ENCODE results near the gene TBC1D5. TPM values are rescaled to one million over a fixed set of nuclear protein-coding genes. Genes with fewer than 3 reads are reported as not detected.
"Not testable (repeated sequence)": the region's sequence is repeated elsewhere in the genome, so short reads cannot be mapped to it uniquely, and the experiment has no call there.

TBC1D5 gene
- total RNA-seq, 1 experiment from 2014 or later: 43.3 TPM

DNA sequence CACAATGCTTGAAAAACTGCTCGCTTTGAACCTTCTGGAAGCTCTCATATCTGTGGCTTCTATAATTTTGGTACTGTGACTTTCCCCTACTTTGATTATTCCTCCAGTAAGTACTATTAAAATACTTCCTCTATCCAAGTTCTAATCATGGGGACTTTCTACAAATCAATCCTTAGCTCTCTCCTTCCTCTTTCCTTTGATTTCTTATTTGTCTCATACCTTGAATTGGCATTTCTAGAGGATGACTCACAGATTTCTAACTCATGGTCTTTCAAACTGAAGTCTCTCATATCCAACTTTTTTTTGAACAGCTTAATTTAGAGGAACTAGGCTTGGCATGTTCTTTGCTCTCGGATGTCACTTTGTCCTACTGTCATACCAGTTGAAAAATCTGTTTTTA lies 241.8 kb downstream of the TBC1D5 start:
- no TSS peak for BruUV-seq (replicated peaks)
- Mint-ChIP-seq H3K27me3 (ENCODE audit: insufficient read depth, unreplicated experiment) (no peaks in the 10 kb centered on the region), H3K9me3 (ENCODE audit: unreplicated experiment) (no peaks in the 10 kb centered on the region), H3K36me3 (ENCODE audit: insufficient read depth, unreplicated experiment) (no peaks in the 10 kb centered on the region), H3K4me1 (ENCODE audit: insufficient read depth, unreplicated experiment) (peaks cover 5% of the 10 kb centered on the region), H3K27ac (ENCODE audit: low read depth, unreplicated experiment) (no peak overlapping the region), H3K4me3 (ENCODE audit: unreplicated experiment) (no peak overlapping the region)
- peak; percentile 6 for DNase-seq (ENCODE audit: unreplicated experiment)
- TF ChIP-seq, protein P1, sequence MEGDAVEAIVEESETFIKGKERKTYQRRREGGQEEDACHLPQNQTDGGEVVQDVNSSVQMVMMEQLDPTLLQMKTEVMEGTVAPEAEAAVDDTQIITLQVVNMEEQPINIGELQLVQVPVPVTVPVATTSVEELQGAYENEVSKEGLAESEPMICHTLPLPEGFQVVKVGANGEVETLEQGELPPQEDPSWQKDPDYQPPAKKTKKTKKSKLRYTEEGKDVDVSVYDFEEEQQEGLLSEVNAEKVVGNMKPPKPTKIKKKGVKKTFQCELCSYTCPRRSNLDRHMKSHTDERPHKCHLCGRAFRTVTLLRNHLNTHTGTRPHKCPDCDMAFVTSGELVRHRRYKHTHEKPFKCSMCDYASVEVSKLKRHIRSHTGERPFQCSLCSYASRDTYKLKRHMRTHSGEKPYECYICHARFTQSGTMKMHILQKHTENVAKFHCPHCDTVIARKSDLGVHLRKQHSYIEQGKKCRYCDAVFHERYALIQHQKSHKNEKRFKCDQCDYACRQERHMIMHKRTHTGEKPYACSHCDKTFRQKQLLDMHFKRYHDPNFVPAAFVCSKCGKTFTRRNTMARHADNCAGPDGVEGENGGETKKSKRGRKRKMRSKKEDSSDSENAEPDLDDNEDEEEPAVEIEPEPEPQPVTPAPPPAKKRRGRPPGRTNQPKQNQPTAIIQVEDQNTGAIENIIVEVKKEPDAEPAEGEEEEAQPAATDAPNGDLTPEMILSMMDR (IDR thresholded peaks at IDR 0.05; ENCODE audit: unreplicated experiment): no peak
- CTCF ChIA-PET: interaction anchor here (0.6 kb wide), 1 partner anchor 324 kb away, joined by 4 read pairs; no protein-coding TSS in a partner anchor
- POLR2A ChIA-PET: interaction anchor here (0.7 to 1.1 kb wide), 3 partner anchors 8 to 817 kb away, joined by 3 read pairs; no protein-coding TSS in a partner anchor
- intact Hi-C loops (cut with micrococcal nuclease): no loop called here

DNA sequence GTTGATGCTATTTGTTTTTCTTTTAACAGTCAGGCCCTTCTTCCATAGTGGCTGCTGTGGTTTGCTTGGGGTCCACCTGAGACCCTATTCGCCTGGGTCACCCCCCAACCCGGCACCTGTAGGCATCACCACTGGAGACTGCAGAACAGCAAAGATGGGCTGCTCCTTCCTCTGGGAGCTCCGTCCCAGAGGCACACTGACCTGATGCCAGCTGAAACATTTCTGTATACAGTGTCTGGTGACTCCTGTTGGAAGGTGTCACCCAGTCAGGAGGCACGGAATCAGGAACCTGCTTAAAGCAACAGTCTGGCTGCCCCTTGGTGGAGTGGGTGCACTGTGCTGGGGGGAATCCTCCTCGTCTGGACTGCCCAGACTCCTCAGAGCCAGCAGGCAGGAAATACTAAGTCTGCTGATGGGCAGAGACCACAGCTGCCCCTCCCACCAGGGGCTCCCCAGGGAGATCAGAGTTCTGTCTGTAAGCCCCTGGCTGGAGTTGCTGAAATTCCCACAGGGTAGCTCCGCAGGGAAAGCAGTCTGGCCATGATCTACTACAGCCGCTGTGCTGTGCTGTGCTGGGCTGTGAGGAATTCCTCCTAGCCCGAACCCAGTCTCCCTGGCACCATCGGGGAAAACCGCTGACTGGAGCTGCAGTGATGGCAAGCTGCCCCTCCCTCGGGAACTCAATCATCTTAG lies 248.2 kb downstream of the TBC1D5 start:
- Mint-ChIP-seq H3K27me3 (ENCODE audit: insufficient read depth, unreplicated experiment) (no peaks in the 10 kb centered on the region), H3K27ac (ENCODE audit: low read depth, unreplicated experiment) (no peak overlapping the region), H3K4me3 (ENCODE audit: unreplicated experiment) (no peak overlapping the region), H3K36me3 (ENCODE audit: insufficient read depth, unreplicated experiment) (peaks cover 5% of the 10 kb centered on the region), H3K4me1 (ENCODE audit: insufficient read depth, unreplicated experiment) (peaks cover 16% of the 10 kb centered on the region), H3K9me3 (ENCODE audit: unreplicated experiment) (no peaks in the 10 kb centered on the region)
- TF ChIP-seq, protein P1 (IDR thresholded peaks at IDR 0.05; ENCODE audit: unreplicated experiment): no peak
- intact Hi-C loops (cut with micrococcal nuclease): no loop called here
- no peak for DNase-seq (ENCODE audit: unreplicated experiment)
- POLR2A ChIA-PET: no interaction called here
- CTCF ChIA-PET: interaction anchor here (0.6 kb wide), 2 partner anchors 132 to 233 kb away, joined by 3 read pairs; no protein-coding TSS in a partner anchor
- BruUV-seq (replicated peaks): no TSS peak

DNA sequence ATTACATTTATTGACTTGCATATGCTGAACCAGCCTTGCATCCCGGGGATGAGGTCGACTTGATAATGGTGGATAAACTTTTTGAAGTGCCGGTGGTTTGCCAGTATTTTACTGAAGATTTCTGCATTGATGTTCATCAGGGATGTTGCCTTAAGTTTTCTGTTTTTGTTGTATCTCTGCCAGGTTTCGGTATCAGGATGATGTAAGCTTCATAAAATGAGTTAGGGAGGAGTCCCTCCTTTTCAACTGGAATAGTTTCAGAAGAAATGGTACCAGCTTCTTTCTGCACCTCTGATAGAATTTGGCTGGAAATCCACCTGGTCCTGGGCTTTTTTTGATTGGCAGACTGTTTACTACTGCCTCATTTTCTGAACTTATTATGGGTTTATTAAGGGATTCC lies 250.8 kb downstream of the TBC1D5 start:
- peak; percentile 70 for DNase-seq (ENCODE audit: unreplicated experiment)
- Mint-ChIP-seq H3K27ac (ENCODE audit: low read depth, unreplicated experiment) (peak overlapping the region; percentile 46), H3K36me3 (ENCODE audit: insufficient read depth, unreplicated experiment) (peaks cover 5% of the 10 kb centered on the region), H3K27me3 (ENCODE audit: insufficient read depth, unreplicated experiment) (no peaks in the 10 kb centered on the region), H3K4me3 (ENCODE audit: unreplicated experiment) (no peak overlapping the region), H3K4me1 (ENCODE audit: insufficient read depth, unreplicated experiment) (peaks cover 12% of the 10 kb centered on the region), H3K9me3 (ENCODE audit: unreplicated experiment) (no peaks in the 10 kb centered on the region)
- intact Hi-C loops (cut with micrococcal nuclease): no loop called here
- ChIA-PET CTCF (interaction anchor here (0.6 to 0.9 kb wide), 7 partner anchors 11 to 1070 kb away, joined by 3 to 5 read pairs (median 3); no protein-coding TSS in a partner anchor), POLR2A (interaction anchor here (0.6 to 2.2 kb wide), 7 partner anchors 9 to 798 kb away, joined by 3 to 5 read pairs (median 3); partner anchors contain the start of gene TBC1D5)
- no TSS peak for BruUV-seq (replicated peaks)
- TF ChIP-seq, protein P1 (IDR thresholded peaks at IDR 0.05; ENCODE audit: unreplicated experiment): no peak

DNA sequence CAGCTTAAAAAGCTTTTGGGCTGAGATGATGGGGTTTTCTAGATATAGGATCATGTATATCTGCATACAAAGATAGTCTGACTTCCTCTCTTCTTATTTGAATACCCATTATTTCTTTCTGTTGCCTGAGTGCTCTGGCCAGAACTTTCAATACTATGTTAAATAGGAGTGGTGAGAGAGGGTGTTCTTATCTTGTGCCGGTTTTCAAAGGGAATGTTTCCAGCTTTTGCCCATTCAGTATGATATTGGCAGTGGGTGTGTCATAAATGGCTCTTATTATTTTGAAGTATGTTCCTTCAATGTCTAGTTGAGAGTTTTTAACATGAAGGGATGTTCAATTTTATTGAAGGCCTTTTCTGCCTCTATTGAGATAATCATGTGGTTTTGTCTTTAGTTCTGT lies 251.2 kb downstream of the TBC1D5 start:
- POLR2A ChIA-PET: interaction anchor here (1.5 to 2.2 kb wide), 2 partner anchors 11 to 251 kb away, joined by 3 to 5 read pairs; partner anchors contain the start of gene TBC1D5
- Mint-ChIP-seq H3K4me1 (ENCODE audit: insufficient read depth, unreplicated experiment) (peaks cover 12% of the 10 kb centered on the region), H3K27ac (ENCODE audit: low read depth, unreplicated experiment) (peak overlapping the region; percentile 46)
- H3K9me3 Mint-ChIP-seq (ENCODE audit: unreplicated experiment); intact Hi-C loops (cut with micrococcal nuclease); DNase-seq (ENCODE audit: unreplicated experiment); BruUV-seq (replicated peaks); H3K27me3 Mint-ChIP-seq (ENCODE audit: insufficient read depth, unreplicated experiment); H3K36me3 Mint-ChIP-seq (ENCODE audit: insufficient read depth, unreplicated experiment); H3K4me3 Mint-ChIP-seq (ENCODE audit: unreplicated experiment): not testable (repeated sequence)
- CTCF ChIA-PET: interaction anchor here (0.6 to 0.9 kb wide), 3 partner anchors 11 to 22 kb away, joined by 3 to 4 read pairs (median 4); no protein-coding TSS in a partner anchor
